GM21576 (cell line): ENCODE data around the gene CEP89.
"Not testable (repeated sequence)": the region's sequence is repeated elsewhere in the genome, so short reads cannot be mapped to it uniquely, and the experiment has no call there.

ENCODE experiments used
- ATAC-seq: cut with Tn5 transposase; IDR thresholded peaks from one replicate; pipeline ENCODE4 v1.9.1; 2021; ENCODE audit warnings: mild to moderate bottlenecking, moderate library complexity; ENCODE audit not compliant: unreplicated experiment

The CEP89 gene

DNA sequence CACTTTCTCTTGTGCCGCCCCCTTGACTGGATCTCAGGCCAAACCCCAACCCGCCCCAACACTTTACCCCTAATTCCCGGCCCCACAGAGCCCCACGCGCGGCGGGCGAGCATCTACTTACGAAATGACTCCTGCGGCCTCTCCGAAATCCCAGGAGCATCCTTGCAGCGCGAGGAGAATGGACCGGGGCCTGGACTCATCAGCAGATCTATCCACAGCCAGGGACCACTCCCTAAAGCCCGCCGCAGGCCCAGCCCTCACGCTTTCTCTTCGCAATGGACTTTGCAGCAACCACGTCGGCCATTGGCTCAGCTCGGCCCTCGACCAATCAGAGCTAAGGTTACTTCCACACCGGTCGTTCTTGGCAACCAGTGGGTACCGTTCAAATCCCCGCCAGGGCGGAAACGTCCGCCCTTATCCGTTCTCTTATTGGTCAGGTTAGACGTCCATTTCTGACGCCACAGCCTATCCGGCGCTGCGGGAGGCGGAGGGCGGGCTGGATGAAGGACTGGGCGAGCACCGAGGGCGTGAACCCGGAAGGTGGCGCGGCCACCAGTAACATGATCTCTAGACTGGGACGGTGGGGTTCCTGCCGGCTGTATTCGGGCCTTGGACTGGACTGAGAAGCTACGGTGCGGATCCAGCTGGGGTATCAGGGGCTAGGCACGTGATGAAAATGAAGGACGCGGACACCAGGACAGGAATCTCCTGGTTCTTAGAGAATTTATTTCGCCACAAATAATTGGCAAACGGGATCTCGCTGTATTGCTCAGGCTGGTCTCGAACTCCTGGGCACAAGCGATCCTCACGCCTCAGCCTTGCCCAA lies at the start of gene CEP89, which contains the start of gene FAAP24:
Gene CEP89 (minus strand): TSS at position 244 of the 826 bp plus-strand sequence. CDS start 84 bp downstream, at position 160.
Gene FAAP24 (plus strand): TSS at position 528 of the 826 bp plus-strand sequence. CDS start 955 bp downstream, outside the sequence.
- ATAC-seq = peak; percentile 99

DNA sequence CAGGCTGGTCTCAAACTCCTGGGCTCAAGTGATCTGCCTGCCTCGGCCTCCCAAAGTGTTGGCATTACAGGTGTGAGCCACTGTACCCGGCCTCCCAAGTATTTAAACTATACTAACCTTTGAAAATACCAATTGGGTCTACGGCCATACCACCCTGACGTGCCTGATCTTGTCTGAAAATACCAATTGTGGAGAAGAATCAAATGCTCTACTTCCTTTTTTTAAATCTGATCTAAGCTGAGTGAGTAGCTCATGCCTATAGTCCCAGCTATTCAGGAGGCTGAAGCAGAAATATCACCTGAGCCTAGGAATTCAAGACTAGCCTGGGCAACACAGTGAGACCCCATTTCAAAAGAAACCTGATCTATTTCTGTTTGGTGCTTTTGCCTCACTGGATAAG lies 39.1 kb upstream of the CEP89 start:
- not testable (repeated sequence) for ATAC-seq

DNA sequence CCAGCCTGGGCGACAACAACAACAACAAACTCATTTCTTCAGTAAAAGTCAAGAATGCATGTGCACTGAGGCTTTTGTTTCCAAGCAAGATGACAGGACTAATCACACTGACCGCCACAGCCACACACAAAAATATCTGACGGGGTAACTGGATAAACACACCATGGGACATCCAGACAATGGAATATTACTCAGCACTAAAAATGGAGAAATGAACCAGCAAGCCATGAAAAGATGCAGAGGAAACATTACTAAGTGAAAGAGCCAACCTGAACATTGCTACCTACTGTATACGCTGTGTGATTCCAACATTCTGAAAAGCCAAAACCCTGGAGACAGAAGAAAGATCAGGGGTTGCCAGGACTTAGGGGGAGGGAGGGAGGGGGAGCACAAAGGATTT lies 37.0 kb upstream of the CEP89 start:
- no peak for ATAC-seq

DNA sequence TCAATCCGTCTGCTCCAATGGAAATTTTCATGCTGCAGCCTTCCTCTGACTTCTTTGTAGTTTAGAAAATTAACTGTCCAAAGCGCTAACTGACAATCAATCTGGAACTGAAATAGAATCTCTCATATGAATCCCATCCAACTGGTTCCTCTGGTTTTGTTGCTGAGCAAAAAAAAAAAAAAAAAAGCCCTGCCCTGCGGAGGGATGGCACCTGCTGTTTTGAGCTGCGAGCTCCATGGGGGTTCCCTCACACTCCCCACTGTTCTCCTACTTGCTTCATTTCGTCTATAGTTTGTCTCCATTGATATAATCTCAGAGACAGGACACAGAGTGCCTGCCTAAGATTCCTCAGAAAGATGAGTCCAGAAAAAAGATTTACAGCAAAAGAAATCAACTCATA lies 33.7 kb upstream of the CEP89 start:
- ATAC-seq = no peak

DNA sequence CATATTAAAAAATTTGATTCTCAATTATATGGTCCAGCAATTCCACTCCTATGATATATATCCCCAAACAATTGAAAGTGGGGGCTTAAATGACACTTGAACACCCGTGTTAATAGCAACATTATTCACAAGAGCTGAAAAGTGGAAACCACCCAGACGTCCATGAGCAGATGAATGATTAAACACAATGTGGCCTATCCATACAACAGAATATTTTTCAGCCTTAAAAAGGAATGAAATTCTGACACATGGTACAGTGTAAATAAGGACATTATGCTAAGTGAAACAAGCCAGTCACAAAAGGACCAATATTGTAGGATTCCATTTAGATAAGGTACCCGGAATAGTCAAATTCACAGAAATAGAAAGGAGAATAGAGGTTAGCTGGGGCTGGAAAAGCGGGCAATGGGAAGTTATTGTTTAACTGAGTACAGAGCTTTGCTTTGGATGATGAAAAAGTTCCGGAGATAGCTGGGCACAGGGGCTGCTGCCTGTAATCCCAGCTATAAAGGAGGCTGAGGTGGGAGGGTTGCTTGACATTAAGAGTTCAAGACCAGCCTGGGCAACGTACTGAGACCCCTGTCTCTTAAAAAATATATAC lies 31.8 kb upstream of the CEP89 start:
- ATAC-seq = not testable (repeated sequence)

DNA sequence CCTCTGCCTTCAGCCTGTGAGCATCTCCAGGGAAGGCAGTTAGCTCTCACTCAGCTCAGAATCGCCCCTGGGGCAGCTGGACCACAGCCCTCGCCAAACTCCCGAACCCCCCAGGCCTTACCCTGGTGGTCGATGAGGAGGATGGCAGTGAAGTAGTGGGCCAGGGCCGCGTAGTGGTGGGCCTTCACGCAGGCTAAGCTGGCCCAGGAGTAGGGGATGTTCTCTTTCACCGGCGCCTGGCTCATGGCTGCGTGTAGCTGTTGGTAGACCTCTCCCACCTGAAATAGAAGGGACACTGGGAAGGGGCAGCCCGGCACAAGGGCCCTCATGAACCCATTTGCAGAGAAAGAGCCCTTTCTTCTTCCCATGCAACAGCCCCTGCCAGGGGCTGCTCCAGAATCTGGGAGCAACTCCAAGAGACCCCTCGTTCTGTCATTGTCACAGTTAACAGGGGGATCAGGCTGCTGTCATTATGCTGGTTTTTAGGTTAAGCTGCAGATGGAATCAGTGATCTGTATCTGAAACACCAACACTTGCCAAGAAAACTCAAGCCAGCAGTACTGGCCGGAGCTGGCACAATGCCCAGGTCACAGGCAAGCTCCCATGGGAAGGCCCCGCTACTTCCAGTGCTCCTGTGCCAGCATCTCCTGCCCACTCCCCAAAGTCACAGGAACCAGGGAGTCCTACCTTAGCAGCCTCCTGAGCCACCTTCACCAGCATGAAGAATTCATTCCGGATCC lies 30.5 kb upstream of the CEP89 start:
- not testable (repeated sequence) for ATAC-seq

DNA sequence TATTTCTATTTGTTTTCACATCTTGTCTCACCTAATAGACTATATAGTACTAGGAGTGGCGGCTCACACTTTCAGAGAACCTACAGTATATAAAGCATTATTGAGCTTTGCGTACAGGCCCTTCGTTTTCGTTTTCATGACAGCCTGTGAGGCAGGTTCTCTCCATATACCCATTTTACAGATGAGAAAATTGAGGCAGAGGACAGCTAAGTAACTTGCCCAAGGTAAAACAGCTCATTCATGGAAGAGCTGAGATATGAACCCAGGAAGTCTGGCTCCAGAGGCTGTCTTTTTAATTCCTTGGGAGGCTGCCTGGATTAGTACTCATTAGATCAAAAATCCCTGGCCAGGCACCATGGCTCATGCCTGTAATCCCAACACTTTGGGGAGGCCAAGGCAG lies 29.2 kb upstream of the CEP89 start:
- ATAC-seq = no peak

DNA sequence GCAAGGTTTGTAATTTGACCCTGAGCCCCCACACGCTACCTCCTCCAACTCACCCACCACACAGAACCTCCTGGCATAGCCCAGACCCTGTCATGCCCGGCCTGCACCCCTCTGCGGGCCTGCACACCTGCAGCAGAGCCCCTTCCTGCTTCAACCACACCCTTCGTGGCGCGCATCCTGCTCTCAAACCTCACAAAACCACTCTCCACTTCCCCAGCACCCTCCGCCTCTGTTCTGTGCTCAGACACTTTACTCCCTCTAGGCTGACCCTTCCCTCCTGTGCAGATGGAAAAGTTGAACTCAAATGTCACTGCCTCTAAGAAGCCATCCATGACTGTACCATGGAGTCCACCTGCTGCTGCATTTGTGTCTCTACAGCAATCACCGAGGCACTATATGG lies 28.8 kb upstream of the CEP89 start:
- ATAC-seq = no peak

DNA sequence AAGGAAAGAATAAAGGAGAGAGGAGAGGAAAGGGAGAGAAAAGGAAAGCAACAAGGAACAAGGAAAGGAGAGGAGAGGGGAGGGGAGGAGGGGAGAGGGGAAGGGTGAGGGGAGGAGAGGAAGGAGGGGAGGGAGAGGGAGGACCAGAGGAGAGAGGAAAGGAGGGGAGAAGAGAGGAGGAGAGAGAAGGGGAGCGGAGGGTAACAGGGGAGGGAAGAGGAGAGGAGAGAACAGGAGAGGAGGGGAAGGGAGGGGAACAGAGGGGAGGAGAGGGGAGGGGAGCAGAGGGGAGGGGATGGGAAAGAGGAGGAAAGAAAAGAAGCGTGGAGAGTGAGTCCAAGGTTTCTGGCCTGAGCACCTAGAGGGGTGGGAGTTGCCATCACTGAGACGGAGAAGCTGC lies 27.0 kb upstream of the CEP89 start:
- no peak for ATAC-seq

DNA sequence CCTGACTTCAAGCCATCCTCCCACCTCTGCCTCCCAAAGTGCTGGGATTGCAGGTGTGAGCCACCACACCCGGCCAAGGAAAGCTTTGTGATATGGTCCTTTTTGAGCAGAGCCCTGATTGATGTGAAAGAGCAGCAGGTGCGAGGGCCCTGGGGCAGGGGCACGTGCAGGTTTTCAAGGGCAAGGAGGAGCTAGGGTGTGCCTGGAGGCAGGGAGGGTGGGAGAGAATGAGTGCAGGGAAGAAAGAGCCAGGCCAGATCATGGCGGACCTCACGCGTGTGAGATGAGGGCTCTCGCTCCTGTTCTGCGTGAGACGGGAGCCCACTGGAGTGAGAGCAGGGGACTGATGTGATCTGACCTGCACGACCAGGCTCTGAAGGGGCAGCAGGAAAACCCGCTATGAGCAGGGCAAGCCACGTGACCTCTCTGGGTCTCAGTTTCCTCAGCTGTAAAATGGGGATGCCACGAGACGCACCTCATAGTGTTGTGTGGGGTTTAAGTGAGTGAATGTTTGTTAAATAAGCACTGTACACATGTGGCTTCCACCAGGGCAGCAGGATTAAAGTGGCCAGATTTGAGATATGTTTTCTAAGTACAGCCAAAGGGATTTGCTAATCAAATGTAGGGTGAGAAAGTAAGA lies 26.1 kb upstream of the CEP89 start:
- ATAC-seq = no peak

DNA sequence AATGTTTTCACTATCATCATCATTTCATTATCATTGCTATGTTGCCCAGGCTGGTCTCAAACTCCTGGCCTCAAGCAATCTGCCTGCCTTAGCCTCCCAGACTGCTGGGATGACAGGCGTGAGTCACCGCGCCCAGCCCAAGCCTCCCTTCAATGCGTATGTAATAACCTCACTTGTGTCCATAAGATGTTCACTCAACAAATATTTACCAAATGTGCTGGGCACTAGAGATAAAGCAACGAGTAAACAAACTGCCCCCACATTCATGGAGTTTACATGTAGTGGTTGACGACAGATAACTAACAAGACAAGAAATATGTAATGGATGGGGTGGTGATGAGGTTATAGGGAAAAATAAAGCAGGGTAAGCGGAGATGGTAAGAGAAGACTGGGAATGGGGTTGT lies 25.3 kb upstream of the CEP89 start:
- not testable (repeated sequence) for ATAC-seq

DNA sequence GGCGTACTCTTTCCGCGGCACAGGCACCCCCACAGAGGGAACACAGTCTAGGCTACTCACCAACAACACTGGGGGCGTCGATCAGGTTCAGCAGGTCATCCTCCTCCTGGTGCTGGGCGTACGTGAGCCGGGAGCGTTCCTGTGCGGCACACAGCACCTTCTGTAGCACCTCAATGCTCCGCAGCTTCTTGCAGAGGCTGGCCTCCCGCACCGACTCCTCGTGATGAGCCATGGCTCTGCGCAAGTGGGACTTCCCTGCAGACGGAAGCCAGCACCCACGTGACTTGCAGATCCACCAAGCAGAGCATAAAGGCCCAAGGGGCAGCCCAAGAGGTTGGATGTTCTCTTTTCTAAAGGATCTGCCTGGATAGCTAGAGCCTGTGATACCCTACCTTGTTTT lies 24.2 kb upstream of the CEP89 start:
- not testable (repeated sequence) for ATAC-seq

DNA sequence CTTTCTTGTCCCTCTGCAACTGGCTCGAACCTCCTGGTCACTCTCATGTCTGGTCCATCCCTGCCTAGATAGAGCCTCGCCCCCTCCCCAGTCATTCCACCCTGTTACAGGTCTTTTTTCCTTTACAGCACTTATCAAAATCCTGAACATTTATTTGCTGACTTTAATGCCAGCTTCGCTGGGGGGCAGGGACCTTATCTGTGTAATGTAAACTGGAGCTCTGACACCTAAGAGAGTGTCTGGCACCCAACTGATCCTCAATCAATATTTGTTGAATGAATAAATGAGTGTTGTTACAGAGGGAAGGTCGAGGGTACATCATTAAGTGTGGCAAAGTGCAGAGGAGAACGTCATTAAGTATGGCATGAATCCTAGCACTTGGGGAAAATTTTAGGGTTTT lies 17.0 kb upstream of the CEP89 start:
- no peak for ATAC-seq

DNA sequence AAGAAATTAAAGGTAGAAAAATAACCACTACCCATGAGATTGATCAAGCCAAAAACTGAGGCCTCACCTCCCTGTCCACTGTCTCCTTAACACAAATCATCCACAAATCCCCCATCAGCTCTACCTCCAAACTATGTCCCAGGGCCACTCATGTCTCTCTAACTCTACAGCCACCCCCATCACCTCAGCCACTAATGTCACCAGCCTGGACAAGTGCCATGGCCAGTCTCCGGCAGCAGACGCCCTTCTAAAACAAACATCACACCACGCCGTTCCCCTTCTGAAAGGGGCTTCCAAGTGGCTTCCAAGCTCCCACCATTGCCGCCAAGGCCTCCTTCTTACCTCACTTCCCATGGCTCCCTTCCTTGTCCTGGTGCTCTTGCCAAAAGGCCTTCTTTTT lies 16.5 kb upstream of the CEP89 start:
- not testable (repeated sequence) for ATAC-seq

DNA sequence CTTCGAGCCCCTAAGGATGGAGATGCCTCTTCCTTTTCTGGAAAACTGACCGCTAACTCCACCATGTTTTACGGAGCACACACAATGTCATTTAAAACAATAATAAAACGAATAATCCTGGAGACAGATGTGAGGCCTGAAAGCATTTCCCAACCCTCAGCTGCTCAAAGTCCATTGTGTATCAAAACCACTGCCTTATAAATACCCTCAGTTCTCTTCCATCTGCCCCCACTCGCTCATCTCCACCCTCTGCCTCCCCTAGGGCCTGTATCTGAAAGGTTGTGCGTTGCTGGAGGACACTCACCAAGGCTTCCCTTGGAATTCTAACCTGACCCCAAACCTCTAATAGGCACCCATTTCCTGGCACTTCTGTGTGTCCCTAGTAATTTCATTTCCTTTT lies 10.7 kb upstream of the CEP89 start:
- ATAC-seq = not testable (repeated sequence)

DNA sequence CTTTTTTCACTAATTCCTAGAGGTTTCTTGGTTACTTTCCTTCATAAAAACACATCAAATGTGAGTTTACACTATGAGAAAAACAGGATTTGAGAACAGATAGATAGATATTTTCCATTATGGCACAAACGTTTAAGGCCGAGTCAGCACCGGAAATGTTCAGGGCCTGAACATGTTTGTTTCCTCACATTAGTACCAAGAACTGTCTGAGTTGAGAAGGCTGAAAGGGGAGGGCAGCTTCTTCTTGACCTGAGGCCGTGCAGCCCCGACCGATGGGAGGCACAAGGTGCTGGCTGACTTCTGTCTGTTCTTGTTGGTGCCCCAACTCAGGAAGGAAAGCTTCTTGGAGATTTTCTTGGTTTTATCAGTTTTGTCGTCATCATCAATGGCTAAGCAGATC lies 8.0 kb upstream of the CEP89 start:
- ATAC-seq = not testable (repeated sequence)

DNA sequence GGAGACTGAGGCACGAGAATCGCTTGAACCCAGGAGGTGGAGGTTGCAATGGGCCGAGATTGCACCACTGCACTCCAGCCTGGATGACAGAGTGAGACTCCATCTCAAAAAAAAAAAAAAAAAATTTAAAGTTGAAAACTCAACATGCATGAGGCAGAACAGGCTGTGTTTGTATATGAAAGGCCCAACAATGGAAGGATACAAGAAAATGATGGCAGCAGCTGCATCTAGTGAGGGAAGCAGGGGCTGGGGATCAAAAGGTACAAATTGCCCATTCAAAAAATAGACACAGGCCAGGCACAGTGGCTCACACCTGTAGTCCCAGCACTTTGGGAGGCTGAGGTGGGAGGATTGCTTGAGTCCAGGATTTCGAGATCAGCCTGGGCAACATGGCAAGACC lies 6.1 kb upstream of the CEP89 start:
- not testable (repeated sequence) for ATAC-seq

DNA sequence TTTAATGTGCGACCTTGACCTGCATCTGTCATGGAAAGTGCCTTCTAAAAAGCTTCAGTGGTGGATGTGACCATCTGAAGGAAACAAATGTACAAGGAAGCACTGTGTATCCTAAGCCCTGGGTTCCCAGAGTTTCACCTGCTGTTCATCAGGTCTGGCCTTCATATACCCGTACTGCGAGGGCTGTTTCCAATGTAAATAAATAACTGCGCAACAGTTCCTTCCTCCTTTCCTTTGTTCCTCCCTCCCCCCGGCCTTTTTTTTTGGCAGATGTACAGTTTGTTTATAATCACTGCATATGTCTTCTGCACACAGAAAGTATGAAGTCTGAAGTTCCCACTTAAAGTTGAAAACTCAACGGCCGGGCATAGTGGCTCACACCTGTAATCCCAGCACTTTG lies 5.5 kb upstream of the CEP89 start:
- no peak for ATAC-seq

DNA sequence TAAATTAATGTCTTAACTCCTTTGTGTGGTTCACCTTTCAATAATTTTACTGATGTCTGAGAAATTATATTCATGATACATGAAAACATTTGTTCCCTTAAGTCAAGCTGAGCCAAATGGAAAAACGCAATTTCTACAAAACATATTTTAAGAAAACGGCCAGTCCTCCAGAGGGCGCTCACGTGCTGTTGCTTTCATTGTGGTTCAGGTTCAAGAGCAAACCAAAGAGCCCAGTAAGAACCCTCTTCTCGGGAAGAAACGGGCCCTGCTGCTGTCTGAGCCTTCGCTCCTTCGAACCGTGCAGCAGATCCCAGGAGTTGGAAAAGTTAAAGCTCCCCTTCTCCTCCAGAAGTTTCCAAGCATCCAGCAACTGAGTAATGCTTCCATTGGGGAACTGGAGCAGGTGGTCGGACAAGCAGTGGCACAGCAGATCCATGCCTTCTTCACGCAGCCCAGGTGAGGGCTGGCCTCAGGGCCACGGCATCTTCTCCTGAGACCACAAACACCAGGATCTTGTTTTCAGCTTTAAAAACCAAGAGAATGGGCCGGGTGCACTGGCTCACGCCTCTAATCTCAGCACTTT lies 4.6 kb upstream of the CEP89 start:
- ATAC-seq = no peak

DNA sequence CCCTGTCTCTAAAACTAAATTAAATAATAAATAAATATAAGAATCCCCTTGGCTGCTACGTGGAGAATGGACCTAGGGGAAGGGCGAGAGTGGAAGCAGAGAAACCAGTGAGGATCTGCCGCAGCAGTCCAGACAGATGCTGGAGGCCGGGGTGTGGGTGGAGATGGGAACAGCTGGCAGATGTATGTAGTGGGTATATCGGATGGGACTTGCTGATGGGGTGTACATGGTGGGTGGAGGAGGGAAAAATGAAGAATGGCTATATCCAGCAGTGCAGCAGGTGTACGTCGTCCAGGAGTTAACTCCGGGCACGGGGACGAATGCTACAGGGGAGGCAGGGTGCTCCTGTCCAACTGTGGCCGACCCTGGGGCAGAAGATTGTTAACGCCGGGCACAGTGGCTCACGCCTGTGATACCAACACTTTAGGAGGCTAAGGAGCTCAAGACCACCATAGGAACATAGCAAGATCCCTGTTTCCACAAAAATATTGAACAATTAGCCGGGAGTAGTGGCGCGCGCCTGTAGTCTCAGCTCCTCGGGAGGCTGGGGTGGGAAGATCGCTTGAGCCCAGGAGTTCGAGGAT lies 654 bp downstream of the CEP89 start:
- ATAC-seq = no peak
